NCI-H2196 (cell line): ENCODE data around the gene SLC46A2.
A peak's percentile ranks its signal among the peaks of the same experiment; 100 is the strongest.

Source experiments
- DNase-seq: peaks from one replicate; lab custom pipeline; 2025; ENCODE audit not compliant: unreplicated experiment; lab: John Stamatoyannopoulos, UW

SLC46A2 gene

GRCh38 chr9:112860451-112860850 lies 30.2 kb downstream of the SLC46A2 start:
- DNase-seq = no peak

DNA sequence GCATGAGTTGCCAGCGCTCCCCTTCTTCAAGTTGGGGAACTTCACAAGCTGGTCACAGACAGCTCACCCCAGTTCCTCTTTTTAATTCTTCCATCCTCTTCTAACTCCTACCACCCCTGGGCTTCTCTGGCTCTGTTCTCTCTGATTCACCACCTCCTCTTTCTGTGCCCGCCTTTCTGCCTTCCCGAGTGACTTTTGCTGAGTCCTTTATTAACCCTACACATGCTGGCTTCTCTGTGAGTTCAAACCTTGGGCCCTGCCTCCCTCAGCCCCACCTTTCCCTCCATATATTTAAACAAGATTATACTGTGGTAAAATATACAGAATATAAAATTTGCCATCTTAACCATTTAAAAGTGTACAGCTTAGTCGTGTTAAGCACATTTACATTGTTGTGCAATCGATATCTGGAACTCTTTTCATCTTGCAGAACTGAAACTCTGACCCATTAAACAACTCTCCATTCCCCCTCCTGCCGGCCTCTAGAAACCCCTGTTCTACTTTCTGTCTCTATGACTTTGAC lies 32.0 kb downstream of the SLC46A2 start:
- no peak for DNase-seq

DNA sequence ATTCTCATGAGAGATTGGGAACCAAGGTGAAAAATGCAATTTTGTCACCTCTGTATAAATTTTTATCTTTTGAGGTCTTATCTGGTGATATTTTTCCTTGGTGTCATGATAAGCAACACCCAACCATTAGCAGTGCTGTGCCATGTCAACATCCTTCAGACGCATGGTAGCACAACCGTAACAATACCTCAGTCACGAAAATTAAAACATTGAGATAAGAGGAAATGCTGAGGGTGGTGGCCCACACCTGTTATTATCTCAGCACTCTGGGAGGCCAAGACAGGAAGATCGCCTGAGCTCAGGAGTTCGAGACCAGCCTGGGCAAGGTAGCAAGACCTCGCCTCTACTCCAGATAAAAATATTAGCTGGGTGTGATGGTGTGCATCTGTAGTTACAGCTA lies 32.7 kb downstream of the SLC46A2 start:
- DNase-seq = no peak

- no peak for DNase-seq
Observed at GRCh38 chr9:112856843-112857242, 33.8 kb downstream of the SLC46A2 start.

DNA sequence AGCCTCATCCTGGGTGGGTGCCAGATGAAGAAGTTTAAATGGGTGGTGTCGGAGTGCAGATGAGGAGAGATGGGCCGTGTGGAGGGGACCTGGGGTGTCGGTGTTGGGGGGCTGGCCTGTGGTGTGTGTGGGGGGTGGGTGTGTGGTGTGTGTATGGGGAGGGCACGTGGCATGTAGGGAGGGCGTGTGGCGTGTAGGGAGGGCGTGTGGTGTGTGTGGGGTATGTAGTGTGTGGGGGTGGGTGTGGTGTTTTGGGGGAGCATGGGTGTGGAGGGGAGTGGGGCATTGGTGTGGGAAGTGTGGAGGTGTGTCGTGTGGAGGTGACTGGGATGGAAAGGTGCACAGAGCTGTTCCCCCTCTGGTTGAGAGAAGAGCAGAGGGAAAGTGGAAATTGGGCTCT lies 34.5 kb downstream of the SLC46A2 start:
- DNase-seq = no peak

DNA sequence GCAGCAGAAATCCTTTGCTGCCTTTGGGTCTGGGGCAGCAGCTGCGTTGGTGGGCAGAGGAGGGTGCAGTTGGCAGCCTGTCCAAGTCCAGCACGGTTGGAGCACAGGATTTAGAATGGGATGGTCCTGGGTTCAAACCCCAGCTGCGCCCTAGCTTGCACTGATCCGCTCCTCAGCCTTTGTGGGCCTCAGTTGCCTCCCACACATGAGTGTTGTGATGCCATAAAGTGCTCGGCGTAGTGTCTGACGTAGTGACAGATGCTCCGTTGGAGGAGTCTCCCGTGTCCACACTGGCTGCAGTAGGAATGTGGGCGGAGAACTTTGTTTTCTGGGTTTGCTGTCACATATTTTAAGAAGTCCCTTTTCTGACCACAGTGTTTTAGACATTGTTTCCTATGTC lies 36.0 kb downstream of the SLC46A2 start:
- no peak for DNase-seq

- DNase-seq = no peak
Observed at GRCh38 chr9:112853882-112854585, 36.6 kb downstream of the SLC46A2 start.

DNA sequence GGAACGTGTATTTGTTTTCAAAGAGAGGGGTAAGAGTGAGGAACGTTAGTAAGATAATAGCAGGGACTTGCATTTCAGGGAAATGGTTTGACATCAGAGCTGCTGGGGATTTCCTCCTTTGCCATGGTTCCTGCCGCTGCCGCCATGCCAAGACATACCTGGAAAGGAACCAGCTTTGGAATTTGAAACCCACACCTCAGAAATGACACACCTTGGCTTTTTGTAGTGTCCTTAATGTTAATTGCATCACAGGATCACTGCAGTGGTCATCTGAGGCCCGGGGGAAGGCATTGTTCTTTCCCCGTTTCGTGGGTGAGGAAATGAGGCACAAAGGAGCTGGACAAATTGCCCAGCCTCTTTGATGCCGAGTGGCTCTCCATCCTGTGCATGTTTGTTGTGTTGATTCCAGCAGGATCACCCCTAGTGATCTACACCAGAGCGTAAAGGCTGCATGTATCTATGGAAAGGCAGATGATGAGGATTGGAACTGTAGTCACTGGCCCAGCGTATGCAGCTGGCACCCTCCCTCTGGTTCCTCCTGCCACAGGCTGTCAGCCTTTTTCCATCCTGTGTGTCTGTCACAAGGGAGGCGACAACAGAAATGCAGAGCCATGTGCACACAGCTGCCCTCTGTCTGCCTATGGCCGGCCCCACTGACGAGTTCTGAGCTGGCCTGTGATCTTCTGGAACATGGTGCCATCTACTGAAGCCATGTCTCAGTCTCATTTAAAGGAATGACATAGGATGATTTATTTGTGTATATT lies 37.8 kb downstream of the SLC46A2 start:
- peak; percentile 24 for DNase-seq

- no peak for DNase-seq
Observed at GRCh38 chr9:112850840-112851239, 39.8 kb downstream of the SLC46A2 start.

DNA sequence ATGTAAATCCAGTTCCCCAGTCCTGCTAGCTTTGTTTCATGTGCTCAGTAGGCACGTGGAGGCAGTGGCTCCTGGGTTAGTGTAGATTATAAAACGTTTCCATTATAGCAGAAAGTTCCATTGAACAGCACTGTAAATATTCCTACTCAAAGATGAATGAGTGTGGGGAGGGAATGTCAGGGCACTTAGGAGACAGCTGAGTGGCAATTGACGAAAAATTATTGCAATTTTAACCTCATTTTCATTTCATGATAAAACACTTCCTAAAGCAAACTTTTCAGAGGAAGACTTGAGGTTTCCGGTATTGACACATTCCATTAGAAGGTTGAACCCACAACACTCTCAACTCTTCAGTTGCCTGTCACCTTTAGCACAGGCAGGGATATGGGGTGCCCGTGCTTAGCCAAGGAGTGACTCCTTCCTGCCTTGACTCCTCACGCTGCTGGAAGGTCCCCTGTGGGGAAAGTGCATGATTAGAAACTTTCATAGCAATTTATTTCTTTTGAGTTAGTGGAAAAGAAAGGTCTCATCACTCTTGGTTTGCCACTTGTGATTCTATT lies 41.2 kb downstream of the SLC46A2 start:
- no peak for DNase-seq

GRCh38 chr9:112848316-112849151 lies 42.1 kb downstream of the SLC46A2 start:
- no peak for DNase-seq

DNA sequence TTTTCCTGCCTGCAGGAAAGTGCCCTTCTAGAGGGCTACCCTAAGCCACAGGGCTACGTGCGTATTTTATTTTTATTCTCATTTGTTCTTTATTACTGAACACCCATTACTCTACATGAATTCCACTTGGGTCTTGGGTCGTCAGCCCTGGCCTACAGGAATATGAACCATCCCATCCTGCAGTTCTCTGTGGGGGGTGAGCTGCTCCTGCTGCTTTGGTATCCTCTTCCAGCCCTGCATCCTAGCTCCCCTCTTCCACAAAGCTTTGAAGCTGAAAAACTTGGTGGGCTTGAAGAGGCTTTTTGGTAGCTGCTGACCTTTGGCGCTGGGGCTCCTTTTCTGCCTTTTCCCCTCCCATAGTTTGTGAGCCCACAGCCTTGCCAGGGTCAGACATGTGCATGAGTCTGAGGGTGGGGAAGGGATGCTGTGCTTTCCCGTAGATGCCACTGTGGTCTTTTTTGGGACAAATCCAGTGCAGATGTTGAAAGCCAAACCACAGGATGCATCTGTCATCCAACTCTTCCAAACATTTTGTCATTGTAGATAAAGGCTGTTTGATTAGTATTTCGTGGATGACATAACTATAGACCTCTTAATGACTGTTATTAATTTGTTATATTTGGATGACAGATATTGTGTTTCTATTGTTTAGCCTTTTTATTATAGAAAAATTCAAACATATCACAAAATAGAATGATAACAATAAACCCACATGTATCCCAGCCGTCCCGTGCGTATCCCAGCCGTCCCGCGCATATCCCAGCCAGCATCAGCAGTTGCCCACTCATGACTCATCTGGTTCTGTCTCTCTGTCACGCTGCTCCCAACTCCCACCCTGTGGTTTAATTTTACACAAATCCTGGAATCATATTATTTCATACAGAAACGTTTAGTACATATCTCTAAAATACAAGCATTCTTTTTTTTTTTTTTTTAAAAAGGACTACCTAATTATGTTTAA lies 43.9 kb downstream of the SLC46A2 start:
- no peak for DNase-seq

- peak; percentile 14 for DNase-seq
Observed at GRCh38 chr9:112844771-112845542, 45.7 kb downstream of the SLC46A2 start.

GRCh38 chr9:112842555-112842954 lies 48.1 kb downstream of the SLC46A2 start:
- DNase-seq = no peak

DNA sequence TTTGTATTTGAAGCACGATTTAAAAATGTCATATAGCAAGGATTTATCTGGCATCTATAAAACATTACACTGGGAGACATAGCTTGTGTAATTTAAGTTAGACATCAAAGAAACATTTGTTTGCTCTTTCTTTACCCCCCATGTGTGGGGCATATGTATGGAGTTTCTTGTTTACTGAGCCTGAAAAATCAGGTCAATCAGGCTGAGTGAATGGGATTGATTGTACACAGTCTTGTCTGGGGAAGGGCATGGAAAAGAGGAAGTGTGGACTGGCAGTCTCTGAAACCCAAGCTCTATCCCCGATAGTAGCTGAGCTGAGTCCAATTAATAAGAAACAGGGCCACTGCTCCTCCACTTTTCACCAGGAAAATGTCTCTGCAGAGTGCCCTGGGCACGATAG lies 49.4 kb downstream of the SLC46A2 start:
- DNase-seq = no peak

- DNase-seq = no peak
Observed at GRCh38 chr9:112839331-112839730, 51.3 kb downstream of the SLC46A2 start.

- no peak for DNase-seq
Observed at GRCh38 chr9:112838342-112838741, 52.3 kb downstream of the SLC46A2 start.

- DNase-seq = no peak
Observed at GRCh38 chr9:112836394-112836793, 54.3 kb downstream of the SLC46A2 start.

- no peak for DNase-seq
Observed at GRCh38 chr9:112833081-112833480, 57.6 kb downstream of the SLC46A2 start.
